NCI-H345 treated with DMSO at 0.1 percent for 48 hours (cell line): ENCODE data around the gene ATP7B.

Source experiments
- DNase-seq: peaks from one replicate; lab custom pipeline; 2025; ENCODE audit not compliant: unreplicated experiment; lab: John Stamatoyannopoulos, UW

ATP7B gene

DNA sequence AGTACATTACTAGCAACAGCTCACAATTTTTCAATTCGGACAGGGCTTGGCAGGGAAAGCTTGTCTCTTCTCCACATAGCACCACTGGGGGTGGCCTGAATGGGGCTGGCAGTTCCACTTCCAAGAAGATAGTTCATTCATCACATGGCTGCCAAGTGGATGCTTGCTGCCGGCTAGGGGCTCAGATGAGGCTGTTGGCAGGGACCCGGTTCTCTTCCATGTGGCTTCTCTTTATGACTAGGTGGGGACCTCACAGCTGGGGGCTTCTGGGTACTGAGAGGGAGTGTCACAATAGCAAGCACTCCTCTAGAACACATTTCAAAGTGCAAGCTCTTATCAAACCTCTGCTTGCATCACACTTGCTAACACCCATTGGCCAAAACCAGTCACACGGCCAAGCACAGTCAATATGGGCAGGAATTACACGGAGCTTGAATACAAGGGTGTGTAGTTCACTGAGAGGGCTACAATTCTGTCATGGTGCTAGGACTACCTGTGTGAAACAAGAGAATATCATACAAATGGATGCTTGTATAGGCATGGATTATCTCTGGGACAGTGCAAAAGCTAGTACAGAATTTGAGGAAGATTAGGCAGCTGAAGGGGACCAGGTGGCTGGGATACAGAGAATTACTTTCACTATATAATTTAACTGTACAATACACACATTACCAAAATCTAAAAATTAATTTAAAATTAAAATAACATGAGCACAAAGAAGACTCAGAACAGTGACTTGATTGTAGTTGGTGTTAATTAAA lies 32.3 kb downstream of the ATP7B start:
- DNase-seq = no peak

GRCh38 chr13:51977625-51978024 lies 33.6 kb downstream of the ATP7B start:
- DNase-seq = no peak

GRCh38 chr13:51976890-51977289 lies 34.4 kb downstream of the ATP7B start:
- DNase-seq = no peak

DNA sequence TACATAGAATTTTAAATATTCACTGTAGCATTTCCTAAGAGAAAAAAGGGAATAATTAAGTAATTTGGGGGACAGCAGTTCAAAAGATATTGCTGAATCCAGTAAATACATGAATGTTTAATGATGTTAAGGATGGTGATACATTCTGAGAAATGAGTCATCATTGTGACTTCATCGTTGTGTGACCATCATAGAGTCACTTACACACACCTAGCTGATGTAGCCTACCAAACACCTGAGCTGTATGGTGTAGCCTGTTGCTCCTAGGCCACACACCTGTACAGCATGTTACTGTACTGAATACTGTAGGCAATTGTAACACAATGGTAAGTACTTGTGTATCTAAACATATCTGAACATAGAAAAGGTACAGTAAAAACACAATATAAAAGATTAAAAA lies 34.8 kb downstream of the ATP7B start:
- no peak for DNase-seq

DNA sequence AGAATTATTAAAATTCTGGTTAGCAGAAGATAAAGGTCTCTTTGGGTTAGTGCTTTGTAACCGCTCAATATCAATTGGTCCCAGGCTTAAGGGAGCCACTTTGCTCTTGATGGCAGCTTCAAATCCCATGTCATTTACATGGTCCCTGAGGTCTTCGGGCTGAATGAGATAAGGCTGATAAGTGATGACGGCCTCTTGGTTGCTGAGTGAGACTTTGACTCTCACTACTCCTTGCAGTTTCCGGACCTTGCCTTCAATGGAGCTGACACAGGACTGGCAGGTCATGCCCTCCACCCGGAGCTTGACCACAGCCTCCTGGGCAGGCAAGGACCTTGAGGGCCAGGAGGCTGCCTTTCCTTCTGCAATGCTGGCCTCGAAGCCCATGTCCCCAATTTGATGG lies 36.8 kb downstream of the ATP7B start:
- DNase-seq = no peak

DNA sequence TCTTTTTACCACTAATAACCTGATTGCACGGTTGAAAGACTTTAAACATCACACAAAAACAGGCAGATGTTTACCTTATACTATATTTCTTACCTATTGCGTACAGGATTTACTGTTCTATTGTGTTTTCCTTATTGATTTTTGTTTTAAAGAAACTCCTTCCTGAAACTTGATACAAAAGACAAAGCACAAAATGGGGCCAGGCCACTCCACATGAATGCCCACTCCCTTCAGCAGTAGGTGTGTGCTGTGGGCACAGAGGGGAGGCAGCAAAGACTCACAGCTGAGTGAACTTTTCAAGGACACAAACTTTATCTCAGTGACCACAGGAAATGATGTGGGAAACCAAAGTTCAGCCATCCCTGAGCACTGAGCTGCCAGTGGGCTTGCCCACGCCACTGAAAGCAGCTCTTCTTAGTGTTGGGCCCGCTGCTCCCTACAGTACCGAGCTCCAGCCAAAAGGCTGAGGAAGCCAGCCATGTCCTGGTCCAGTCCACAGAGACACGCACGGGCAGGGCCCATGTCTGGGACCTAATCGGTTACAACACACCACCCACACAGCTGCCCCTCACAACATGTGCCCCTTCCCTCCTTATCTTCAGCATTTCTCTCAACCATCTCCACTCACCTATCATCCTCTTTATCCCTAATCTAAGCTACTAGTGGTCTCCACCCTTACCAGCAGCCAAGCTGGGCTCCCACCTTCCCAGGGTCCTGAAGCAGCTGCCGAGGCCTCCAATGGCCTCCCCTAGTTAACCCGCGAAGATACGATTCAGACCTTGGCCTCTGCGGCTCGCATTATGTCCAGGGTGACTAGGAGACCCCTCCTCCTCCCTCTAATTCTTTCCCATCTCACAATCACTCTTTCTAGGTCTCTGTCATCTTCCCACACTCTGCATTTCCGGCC lies 39.5 kb downstream of the ATP7B start:
- DNase-seq = no peak

- DNase-seq = no peak
These were observed 40.9 kb downstream of the ATP7B start for GRCh38 chr13:51970349-51970748.

- DNase-seq = no peak
These were observed 43.5 kb downstream of the ATP7B start for GRCh38 chr13:51967482-51968446.

DNA sequence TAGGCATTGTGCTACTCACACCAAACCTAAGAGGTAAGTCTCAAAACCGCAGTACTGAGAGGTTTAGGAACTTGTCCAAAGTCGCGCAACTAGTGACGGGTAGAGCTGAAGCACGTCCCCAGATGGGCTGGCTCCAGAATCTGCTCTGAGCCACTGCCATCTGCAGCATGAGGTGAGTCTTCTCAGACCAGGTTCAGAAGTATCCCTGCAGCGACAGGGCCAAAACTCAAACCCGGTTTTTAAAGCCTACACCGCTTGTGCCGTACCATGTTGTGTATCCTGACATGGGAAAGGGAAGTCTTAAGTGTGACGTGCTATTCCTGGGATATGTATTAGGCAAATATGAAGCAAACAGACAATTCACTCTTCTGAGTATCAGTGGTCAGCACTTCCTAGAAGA lies 45.1 kb downstream of the ATP7B start:
- no peak for DNase-seq

DNA sequence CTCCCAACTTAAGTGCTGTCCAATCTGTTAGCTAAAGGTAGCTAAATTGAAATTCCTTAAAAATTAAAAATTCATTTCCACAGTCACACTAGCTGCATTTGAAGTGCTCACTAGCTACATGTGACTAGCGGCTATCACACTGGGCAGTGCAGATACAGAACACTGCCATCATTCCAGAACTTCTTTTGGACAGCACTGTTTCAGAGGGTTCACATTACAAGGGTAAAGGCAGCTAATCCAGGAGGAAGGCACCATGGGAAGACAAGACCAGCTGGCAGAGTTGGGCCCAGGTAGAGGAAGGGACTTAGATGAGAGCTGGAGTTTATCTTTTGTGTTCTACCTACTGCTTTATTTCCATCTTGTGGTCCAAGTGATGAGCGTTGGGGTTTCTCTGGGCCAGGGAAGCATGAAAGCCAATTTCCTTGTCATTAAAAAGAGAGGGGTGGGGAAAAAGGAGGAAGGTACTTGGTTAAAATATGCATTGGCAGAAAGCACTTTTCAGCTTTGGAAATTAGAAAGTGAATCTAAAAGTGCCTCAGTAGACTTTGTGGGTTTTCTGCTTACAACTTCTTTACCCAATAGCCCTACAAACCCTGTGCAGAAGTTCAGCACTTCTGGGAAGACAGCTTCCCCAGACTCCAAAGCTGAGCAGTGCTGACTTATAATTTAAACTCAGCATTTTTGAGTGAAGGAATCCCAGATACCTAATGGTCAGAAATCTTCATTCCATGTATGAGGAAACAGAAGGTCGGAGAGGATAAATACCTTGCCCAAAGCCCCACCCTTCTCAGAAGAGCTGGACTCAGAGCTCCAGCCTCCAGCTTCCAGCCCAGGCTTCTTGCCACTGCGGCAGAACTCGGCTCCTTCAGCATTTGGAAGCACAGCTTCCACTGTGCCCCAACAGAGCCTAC lies 49.5 kb downstream of the ATP7B start:
- no peak for DNase-seq

DNA sequence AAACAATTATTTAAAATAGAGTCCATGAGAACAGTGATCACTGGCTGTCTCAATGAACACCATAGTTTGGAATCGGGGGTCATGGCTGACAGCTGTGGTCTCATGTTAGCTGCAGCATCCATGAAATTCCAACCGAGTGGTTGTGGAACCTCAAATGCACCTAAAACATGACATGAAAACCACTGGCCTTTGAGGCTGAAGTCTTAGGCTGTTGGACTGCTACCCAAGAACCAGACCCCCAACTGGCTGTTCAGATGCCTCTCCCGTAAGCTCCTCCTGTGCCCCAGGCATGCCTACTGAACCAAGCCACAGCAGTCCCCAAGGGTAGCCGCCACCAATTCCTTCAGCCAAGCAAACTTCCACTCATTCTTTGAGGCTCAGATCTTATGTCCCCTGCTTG lies 50.5 kb downstream of the ATP7B start:
- DNase-seq = no peak

GRCh38 chr13:51959773-51960172 lies 51.5 kb downstream of the ATP7B start:
- no peak for DNase-seq

GRCh38 chr13:51958217-51958547 lies 53.1 kb downstream of the ATP7B start:
- DNase-seq = no peak

- no peak for DNase-seq
These were observed 53.7 kb downstream of the ATP7B start for GRCh38 chr13:51957377-51958216.

GRCh38 chr13:51956717-51957116 lies 54.5 kb downstream of the ATP7B start:
- no peak for DNase-seq

GRCh38 chr13:51955816-51956603 lies 55.2 kb downstream of the ATP7B start:
- DNase-seq = no peak

DNA sequence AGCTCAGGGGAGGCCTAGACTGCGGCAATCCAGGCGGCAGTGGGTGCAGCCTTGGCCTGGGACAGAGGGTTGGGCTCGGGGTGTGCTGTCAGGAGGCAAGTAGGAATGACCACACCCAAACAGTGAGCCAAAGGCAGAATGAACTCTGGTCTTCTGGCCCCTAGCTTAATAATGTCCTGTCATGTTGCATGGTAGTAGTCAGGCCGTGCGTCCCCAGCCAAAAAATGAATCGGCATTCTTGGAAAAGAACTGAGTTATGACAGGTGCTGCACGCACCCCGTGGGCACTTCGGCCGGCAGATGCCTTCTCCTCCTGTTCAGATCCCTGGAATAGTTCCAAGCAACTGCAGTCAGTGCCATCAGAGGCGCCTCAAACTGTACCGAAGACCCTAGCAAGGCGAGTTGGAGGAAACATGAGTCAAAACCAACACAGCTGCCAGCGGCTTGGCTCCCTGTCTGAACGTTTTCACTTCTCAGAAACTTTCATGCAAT lies 55.9 kb downstream of the ATP7B start:
- no peak for DNase-seq
